ENCODE results near the gene CCBE1. TPM values are rescaled to one million over a fixed set of nuclear protein-coding genes. Genes with fewer than 3 reads are reported as not detected.

Gene CCBE1
- polyA plus RNA-seq, 1 donor from 2014 or later = 0.19 TPM

DNA sequence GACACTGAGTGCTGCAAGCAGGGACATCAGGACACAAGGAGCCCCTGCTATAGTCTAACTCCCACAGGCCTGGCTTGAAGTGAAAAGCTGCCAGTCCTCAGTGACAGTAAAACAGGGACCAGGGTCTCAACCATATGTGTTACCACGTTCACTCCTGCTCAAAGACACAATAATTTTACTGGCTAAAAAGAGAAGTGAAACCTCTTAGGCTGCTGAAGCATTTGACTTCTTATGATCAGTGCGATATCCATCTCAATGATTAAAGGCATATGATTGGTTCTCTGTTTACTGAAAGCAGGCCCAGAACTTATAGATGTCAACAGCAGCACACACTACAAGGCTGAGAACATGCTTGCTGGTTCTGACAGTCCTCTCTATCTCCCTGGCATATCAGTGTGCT, 208.3 kb downstream of the CCBE1 start:
- H3K4me3 ChIP-seq (ENCODE audit: low read length) = no peak overlapping the region
- no peaks in the 10 kb centered on the region for H4K20me1 ChIP-seq (ENCODE audit: insufficient read depth)
- no peak overlapping the region for H3K4me2 ChIP-seq (ENCODE audit: low read length)
- H3F3A ChIP-seq (ENCODE audit: insufficient read depth, low read length, poor library complexity, severe bottlenecking) = no peaks in the 10 kb centered on the region
- H3K27me3 ChIP-seq (ENCODE audit: insufficient read depth, low read depth, low read length) = no peaks in the 10 kb centered on the region
- H3K9me2 ChIP-seq (ENCODE audit: insufficient read depth, low read length) = no peaks in the 10 kb centered on the region
- TF ChIP-seq SMC3 (conservative IDR thresholded peaks at IDR 0.05; ENCODE audit: poor library complexity) (no peak), EZH2 (IDR thresholded peaks at IDR 0.05; ENCODE audit: borderline replicate concordance, insufficient read depth, low read length, poor library complexity, severe bottlenecking) (no peak), RAD21 (conservative IDR thresholded peaks at IDR 0.05) (no peak), MXI1 (conservative IDR thresholded peaks at IDR 0.05; ENCODE audit: poor library complexity, severe bottlenecking) (no peak)
- no peak overlapping the region for H2AFZ ChIP-seq (ENCODE audit: low read depth, low read length)
- no peaks in the 10 kb centered on the region for H3K36me3 ChIP-seq (ENCODE audit: insufficient read depth, low read length)
- no peaks in the 10 kb centered on the region for H3K79me2 ChIP-seq (replicated peaks; ENCODE audit: insufficient read depth, low read length)
- H3K27ac ChIP-seq (ENCODE audit: low read length) = no peak overlapping the region
- H3K9me3 ChIP-seq (ENCODE audit: low read length) = no peaks in the 10 kb centered on the region
- H3K9ac ChIP-seq (ENCODE audit: low read length) = no peak overlapping the region

DNA sequence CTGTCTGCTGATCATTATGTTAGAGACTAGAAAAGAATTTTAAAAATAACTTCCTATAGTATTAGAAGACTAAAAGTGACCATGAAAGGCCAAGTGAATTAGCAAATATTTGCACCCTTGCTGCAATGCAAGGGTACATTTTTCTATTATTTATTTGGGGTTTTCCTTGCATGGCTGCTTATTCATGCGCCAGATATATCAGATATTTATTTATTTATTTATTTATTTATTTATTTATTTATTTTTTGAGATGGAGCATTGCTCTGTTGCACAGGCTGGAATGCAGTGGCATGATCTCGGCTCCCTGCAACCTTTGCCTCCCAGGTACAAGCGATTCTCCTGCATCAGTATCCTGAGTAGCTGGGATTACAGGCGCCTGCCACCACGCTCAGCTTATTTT, 211.8 kb downstream of the CCBE1 start:
- no peaks in the 10 kb centered on the region for H3K27me3 ChIP-seq (ENCODE audit: insufficient read depth, low read depth, low read length)
- no peaks in the 10 kb centered on the region for H3K9me2 ChIP-seq (ENCODE audit: insufficient read depth, low read length)
- H3K9ac ChIP-seq (ENCODE audit: low read length) = no peak overlapping the region
- no peaks in the 10 kb centered on the region for H4K20me1 ChIP-seq (ENCODE audit: insufficient read depth)
- TF ChIP-seq CTCF (IDR thresholded peaks at IDR 0.05; ENCODE audit: poor library complexity, severe bottlenecking) (no peak), EP300 (conservative IDR thresholded peaks at IDR 0.05; ENCODE audit: poor library complexity, severe bottlenecking) (no peak), EZH2 (IDR thresholded peaks at IDR 0.05; ENCODE audit: borderline replicate concordance, insufficient read depth, low read length, poor library complexity, severe bottlenecking) (no peak), SMC3 (conservative IDR thresholded peaks at IDR 0.05; ENCODE audit: poor library complexity) (no peak), RAD21 (conservative IDR thresholded peaks at IDR 0.05) (no peak), TAF1 (IDR thresholded peaks at IDR 0.05; ENCODE audit: low read depth) (no peak), POLR2AphosphoS5 (IDR thresholded peaks at IDR 0.05) (no peak), MXI1 (conservative IDR thresholded peaks at IDR 0.05; ENCODE audit: poor library complexity, severe bottlenecking) (no peak)
- TF ChIP-seq, protein P1, sequence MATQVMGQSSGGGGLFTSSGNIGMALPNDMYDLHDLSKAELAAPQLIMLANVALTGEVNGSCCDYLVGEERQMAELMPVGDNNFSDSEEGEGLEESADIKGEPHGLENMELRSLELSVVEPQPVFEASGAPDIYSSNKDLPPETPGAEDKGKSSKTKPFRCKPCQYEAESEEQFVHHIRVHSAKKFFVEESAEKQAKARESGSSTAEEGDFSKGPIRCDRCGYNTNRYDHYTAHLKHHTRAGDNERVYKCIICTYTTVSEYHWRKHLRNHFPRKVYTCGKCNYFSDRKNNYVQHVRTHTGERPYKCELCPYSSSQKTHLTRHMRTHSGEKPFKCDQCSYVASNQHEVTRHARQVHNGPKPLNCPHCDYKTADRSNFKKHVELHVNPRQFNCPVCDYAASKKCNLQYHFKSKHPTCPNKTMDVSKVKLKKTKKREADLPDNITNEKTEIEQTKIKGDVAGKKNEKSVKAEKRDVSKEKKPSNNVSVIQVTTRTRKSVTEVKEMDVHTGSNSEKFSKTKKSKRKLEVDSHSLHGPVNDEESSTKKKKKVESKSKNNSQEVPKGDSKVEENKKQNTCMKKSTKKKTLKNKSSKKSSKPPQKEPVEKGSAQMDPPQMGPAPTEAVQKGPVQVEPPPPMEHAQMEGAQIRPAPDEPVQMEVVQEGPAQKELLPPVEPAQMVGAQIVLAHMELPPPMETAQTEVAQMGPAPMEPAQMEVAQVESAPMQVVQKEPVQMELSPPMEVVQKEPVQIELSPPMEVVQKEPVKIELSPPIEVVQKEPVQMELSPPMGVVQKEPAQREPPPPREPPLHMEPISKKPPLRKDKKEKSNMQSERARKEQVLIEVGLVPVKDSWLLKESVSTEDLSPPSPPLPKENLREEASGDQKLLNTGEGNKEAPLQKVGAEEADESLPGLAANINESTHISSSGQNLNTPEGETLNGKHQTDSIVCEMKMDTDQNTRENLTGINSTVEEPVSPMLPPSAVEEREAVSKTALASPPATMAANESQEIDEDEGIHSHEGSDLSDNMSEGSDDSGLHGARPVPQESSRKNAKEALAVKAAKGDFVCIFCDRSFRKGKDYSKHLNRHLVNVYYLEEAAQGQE (IDR thresholded peaks at IDR 0.05; ENCODE audit: borderline replicate concordance) = no peak
- H3K4me3 ChIP-seq (ENCODE audit: low read length) = no peak overlapping the region
- H3K4me2 ChIP-seq (ENCODE audit: low read length) = no peak overlapping the region
- no peaks in the 10 kb centered on the region for H3K9me3 ChIP-seq (ENCODE audit: low read length)
- no peak overlapping the region for H3K27ac ChIP-seq (ENCODE audit: low read length)
- H2AFZ ChIP-seq (ENCODE audit: low read depth, low read length) = no peak overlapping the region
- no peaks in the 10 kb centered on the region for H3F3A ChIP-seq (ENCODE audit: insufficient read depth, low read length, poor library complexity, severe bottlenecking)
- no peaks in the 10 kb centered on the region for H3K36me3 ChIP-seq (ENCODE audit: insufficient read depth, low read length)
- H3K79me2 ChIP-seq (replicated peaks; ENCODE audit: insufficient read depth, low read length) = no peaks in the 10 kb centered on the region
